Measurements from ENCODE around the gene TNFRSF12A. TPM values are rescaled to one million over a fixed set of nuclear protein-coding genes. Genes with fewer than 3 reads are reported as not detected.

TNFRSF12A gene
- total and polyA plus RNA-seq, 2 of the 13 experiments (the other 11 are each of a cell fraction or from before 2014, with no cell fraction given), result 61.9 to 66.0 TPM

DNA sequence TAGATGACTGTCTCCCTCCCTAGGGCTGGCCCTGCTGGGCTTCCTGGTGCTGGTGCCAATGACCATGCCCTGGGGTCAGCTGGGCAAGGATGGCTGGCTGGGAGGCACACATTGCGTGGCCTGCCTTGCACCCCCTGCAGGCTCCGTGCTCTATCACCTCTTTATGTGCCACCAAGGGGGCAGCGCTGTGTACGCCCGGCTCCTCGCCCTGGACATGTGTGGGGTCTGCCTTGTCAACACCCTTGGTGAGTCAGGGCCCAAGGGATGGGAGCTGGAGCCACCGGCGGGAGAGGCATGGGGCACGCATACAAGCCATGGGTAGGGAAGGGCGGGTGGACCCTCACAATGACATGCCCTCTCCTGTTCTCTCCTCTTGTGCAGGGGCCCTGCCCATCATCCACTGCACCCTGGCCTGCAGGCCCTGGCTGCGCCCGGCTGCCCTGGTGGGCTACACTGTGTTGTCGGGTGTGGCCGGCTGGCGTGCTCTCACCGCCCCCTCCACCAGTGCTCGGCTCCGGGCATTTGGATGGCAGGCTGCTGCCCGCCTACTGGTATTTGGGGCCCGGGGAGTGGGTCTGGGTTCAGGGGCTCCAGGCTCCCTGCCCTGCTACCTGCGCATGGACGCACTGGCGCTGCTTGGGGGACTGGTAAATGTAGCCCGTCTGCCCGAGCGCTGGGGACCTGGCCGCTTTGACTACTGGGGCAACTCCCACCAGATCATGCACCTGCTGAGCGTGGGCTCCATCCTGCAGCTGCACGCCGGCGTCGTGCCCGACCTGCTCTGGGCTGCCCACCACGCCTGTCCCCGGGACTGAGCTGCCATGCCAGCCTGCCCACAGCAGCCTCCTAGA lies 48.8 kb upstream of the TNFRSF12A start (continued):
- TF ChIP-seq, protein P1, sequence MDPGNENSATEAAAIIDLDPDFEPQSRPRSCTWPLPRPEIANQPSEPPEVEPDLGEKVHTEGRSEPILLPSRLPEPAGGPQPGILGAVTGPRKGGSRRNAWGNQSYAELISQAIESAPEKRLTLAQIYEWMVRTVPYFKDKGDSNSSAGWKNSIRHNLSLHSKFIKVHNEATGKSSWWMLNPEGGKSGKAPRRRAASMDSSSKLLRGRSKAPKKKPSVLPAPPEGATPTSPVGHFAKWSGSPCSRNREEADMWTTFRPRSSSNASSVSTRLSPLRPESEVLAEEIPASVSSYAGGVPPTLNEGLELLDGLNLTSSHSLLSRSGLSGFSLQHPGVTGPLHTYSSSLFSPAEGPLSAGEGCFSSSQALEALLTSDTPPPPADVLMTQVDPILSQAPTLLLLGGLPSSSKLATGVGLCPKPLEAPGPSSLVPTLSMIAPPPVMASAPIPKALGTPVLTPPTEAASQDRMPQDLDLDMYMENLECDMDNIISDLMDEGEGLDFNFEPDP (CRISPR knock-in tag; conservative IDR thresholded peaks at IDR 0.05), result 0 out of 2 replicates have a peak, but pooled peaks have one; percentile 28
- TF ChIP-seq POLR2A (IDR thresholded peaks at IDR 0.05; ENCODE audit: insufficient read depth in 1 of 2, low read depth in 2 of 2, low read length in 2 of 2), result peak; percentile 16 to 40; a peak in 3 of 4 replicates
- TF ChIP-seq, protein P2, sequence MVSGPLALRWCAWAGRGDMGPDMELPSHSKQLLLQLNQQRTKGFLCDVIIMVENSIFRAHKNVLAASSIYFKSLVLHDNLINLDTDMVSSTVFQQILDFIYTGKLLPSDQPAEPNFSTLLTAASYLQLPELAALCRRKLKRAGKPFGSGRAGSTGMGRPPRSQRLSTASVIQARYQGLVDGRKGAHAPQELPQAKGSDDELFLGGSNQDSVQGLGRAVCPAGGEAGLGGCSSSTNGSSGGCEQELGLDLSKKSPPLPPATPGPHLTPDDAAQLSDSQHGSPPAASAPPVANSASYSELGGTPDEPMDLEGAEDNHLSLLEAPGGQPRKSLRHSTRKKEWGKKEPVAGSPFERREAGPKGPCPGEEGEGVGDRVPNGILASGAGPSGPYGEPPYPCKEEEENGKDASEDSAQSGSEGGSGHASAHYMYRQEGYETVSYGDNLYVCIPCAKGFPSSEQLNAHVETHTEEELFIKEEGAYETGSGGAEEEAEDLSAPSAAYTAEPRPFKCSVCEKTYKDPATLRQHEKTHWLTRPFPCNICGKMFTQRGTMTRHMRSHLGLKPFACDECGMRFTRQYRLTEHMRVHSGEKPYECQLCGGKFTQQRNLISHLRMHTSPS (CRISPR knock-in tag; IDR thresholded peaks at IDR 0.05; ENCODE audit: low read depth), result 0 out of 2 replicates have a peak, but pooled peaks have one; percentile 8

DNA sequence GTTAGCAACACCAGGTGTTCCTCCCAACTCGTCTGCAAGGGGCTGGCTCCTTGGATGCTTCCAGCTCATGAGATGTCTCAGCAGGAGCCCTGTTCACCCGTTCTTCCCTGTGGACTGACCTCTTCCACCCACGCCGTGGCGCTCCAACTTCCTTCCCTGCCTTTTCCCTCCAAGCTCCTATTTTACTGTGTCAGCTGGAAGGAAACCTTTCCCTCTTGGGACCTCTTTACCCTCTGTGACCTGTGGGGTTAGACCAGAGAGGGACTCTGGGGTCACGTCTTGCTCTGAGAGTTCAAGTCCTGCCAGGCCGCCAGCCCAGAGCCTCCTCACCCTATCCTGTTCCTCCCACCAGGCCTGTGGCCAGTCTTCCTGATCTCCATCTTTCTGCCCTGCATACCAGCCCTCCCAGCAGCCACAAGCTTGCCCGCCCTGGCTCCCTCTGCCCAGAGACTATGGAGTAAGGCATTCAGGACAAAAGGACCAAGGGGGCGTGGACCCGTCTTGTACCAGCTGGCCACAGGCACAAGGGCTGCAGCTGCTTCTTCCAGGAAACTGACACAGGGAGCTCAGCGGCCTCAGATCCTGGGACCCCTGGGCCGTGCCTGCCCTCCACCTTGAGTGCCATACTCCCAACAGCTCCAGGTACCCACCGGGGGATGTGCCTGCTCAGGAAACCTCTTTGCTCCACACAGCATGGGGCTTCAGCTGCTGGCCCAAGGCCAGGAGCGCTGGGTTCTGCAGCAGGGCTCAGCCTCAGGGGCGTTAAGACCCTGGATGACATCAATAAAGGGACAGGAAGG lies 48.0 kb upstream of the TNFRSF12A start:
- Histone ChIP-seq H3K4me2 (ENCODE audit: low read depth, low read length) (no peak overlapping the region), H3K9ac (ENCODE audit: insufficient read depth, low read depth, low read length) (no peak overlapping the region), H4K20me1 (ENCODE audit: insufficient read depth, low read length) (no peaks in the 10 kb centered on the region), H3K79me2 (ENCODE audit: insufficient read depth, low read length) (peaks cover 8% of the 10 kb centered on the region), H3K27ac (ENCODE audit: extremely low read length, insufficient read depth, low read length) (no peak overlapping the region), H3K4me1 (ENCODE audit: insufficient read depth, low read length) (peaks cover 17% of the 10 kb centered on the region), H3K4me3 (replicated peaks in 1 of 3; ENCODE audit: insufficient read depth in 1 of 3, low read depth in 2 of 3, low read length in 3 of 3) (no peak overlapping the region), H3K9me3 (ENCODE audit: low read length) (no peaks in the 10 kb centered on the region), H3K27me3 (ENCODE audit: control insufficient read depth in 1 of 2, insufficient read depth in 2 of 2, low read length in 2 of 2) (no peaks in the 10 kb centered on the region; a peak in 1 of 5 replicates), H3K36me3 (replicated peaks in 1 of 2; ENCODE audit: control insufficient read depth in 1 of 2, insufficient read depth in 2 of 2, low read length in 2 of 2) (peaks cover 2 to 18% of the 10 kb centered on the region in 2 experiments; a peak in 3 of 5 replicates), H2AFZ (ENCODE audit: low read length) (no peak overlapping the region)
- in situ Hi-C loops (cut with HindIII; ENCODE audit: extremely low pct_ligation_motif_present, low pct_unique_long_range_greater_than_20kb) (no loop called here), intact Hi-C loops (cut with micrococcal nuclease; ENCODE audit: unreplicated experiment) (no loop called here)
- FAIRE-seq, result no peak
- ATAC-seq, result no peak
- DNase-seq (ENCODE audit: low spot score), result no peak
- ChIA-PET CTCF (ENCODE audit: low intra/inter-chr PET ratio, low total read pairs) (no interaction called here), POLR2A (interaction anchor here (1.2 to 1.9 kb wide), 2 partner anchors 9 to 50 kb away, joined by 3 to 10 read pairs; partner anchors contain the start of gene PKMYT1)
- TF ChIP-seq POLR2AphosphoS5 (IDR thresholded peaks at IDR 0.05; ENCODE audit: low read depth, low read length) (peak; percentile 15; the same call in 1 of the 2 replicates), HNRNPL (IDR thresholded peaks at IDR 0.05; ENCODE audit: low read depth, low read length) (0 out of 2 replicates have a peak, but pooled peaks have one; percentile 4), MED8 (CRISPR knock-in tag; IDR thresholded peaks at IDR 0.05; ENCODE audit: insufficient replicate concordance) (no peak), POLR2A (IDR thresholded peaks at IDR 0.05; ENCODE audit: insufficient read depth in 1 of 2, low read depth in 2 of 2, low read length in 2 of 2) (peak; percentile 11 to 21; a peak in 1 of 4 replicates), POLR2G (IDR thresholded peaks at IDR 0.05; ENCODE audit: low read depth, low read length) (0 out of 2 replicates have a peak, but pooled peaks have one; percentile 22), SIX1 (CRISPR knock-in tag; IDR thresholded peaks at IDR 0.05; ENCODE audit: borderline replicate concordance) (no peak)
- BruUV-seq (replicated peaks), result no TSS peak
- 96% methylated on average over 10 of the region's 15 CpGs for WGBS (ENCODE audit: low lambda C conversion rate)

Data from HepG2 (cell line).